Activated CD4-positive, alpha-beta T cell treated with anti-CD3 and anti-CD28 coated beads, Interleukin-2, amount 50 U/mL, for 1 hour (primary cell): ENCODE measurements around the gene CLDN5.
"Not testable (repeated sequence)": the region's sequence is repeated elsewhere in the genome, so short reads cannot be mapped to it uniquely, and the experiment has no call there.

Experiments
- DNase-seq: peaks from one replicate; pipeline ENCODE4 v3.0.0-alpha.2; 2020

The CLDN5 gene

GRCh38 chr22:19547620-19548019, 23.4 kb upstream of the CLDN5 start:
- DNase-seq = no peak

- no peak for DNase-seq
Observed at GRCh38 chr22:19546680-19547079, 22.5 kb upstream of the CLDN5 start.

- no peak for DNase-seq
Observed at GRCh38 chr22:19545935-19546207, 21.7 kb upstream of the CLDN5 start.

GRCh38 chr22:19543970-19544708, 19.9 kb upstream of the CLDN5 start:
- DNase-seq = no peak

GRCh38 chr22:19540394-19540793, 16.2 kb upstream of the CLDN5 start:
- no peak for DNase-seq

GRCh38 chr22:19537941-19538488, 13.8 kb upstream of the CLDN5 start:
- DNase-seq = no peak

DNA sequence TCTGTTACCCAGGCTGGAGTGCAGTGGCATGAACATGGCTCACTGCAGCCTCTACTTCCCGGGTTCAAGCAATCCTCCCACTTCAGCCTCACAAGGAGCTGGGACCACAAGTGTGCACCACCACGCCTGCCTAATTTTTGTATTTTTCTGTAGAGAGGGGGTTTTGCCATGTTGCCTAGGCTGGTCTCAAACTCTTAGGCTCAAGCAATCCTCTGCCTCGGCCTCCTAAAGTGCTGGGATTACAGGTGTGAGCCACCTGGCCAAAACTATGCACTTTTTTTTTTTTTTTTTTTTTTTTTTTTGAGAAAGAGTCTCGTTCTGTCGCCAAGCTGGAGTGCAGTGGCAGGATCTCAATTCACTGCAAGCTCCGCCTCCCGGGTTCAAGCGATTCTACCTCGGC, 12.4 kb upstream of the CLDN5 start:
- no peak for DNase-seq

- no peak for DNase-seq
Observed at GRCh38 chr22:19535001-19535400, 10.8 kb upstream of the CLDN5 start.

DNA sequence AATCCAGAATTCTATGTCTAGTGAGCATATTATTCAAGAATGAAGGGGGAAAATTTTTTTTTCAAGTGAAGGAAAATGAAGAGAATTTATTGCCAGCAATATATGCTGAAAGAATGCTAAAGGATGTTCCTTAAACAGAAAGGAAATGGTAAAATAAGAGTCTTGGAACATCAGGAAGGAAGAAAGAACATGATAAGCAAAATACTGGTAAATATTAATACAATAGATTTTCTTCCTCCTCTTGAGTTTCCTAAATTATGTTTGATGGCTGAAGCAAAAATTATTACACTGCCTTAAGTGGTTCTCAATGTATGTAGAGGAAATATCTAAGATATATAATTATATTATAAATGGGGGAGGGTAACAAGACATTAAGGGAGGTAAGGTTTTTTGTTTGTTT, 9.6 kb upstream of the CLDN5 start:
- no peak for DNase-seq

GRCh38 chr22:19533049-19533626, 8.9 kb upstream of the CLDN5 start:
- no peak for DNase-seq

GRCh38 chr22:19531327-19531726, 7.1 kb upstream of the CLDN5 start:
- not testable (repeated sequence) for DNase-seq

DNA sequence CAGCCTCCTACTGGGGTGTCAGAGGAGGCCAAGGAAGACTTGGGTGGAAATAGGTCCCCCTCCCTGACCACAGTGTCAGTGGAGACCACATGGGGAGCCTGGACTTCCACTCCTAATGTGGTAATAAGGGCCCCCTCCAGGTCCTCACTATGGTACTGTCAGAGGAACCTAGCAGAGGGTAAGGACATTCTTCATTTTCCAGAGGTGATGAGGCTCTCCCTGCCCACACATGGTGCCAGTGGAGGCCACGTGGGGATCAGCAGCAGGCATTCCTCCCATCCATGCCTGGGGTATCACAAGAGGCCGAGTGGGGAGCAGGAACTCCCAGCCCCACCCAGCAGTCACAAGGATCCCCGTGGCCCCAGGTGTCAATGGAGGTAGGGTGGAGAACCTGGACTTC, 6.5 kb upstream of the CLDN5 start:
- no peak for DNase-seq

DNA sequence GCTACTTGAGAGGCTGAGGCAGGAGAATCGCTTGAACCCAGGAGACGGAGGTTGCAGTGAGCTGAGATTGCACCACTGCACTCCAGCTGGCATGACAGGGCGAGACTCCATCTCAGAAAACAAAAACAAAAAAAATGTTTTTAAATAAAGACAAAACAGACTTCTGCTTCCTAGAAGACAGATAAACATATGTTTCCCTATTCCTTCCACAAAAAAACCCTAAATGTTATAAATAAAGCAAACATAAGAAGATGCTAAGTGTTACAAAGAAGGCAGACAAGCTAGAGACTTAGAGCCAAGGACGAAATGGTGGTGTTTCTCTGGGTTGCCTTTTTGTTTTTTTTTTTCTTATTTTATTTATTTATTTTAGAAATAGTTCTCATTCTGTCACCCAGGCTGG, 5.6 kb upstream of the CLDN5 start:
- DNase-seq = no peak

DNA sequence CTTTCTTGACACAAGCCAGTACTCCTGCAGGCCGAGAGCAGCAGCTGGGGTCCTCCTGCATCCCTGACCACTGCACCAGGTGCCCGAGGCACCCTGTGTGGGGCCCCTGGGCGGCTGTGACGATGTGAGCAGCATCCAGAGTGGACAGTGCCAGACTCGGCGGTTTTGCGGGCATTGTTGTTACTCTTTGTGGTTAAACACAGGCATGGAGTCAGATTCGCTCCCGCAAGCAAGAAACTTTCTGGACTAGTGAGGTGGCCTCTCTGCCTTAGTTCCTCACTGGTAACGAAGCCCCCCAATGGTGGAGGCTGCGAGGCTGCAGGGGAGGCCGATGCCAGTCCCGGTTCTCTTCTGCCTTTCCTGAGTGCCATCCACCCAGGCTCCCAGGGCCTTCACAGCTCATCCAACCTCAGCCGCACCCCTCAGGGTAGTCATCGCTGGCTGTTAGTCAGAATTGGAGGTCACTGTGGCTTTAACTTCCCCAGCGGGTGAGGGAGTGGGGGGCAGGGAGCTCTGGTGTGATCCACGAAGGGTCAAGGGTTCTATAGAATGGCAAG, 3.7 kb upstream of the CLDN5 start:
- no peak for DNase-seq

DNA sequence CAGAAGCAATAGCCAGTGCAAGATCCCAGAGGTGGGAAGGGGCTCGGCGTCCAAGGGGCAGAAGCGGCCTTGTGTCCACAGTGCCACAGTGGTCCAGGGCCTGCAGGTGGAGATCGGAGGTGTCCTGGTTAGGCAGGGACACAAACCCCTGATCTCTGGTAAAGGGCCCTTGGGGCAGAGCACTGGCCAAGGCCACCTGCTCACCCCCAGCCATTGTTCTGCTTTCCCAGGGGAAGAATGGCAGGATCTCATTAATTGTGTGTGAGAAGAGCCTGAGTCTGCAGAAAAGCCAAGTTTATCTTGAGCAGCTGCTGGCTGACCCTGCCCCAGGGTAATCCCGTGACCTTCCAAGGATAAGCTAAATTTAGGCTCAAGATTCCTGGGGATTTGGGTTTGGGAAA, 3.1 kb upstream of the CLDN5 start:
- DNase-seq = no peak

DNA sequence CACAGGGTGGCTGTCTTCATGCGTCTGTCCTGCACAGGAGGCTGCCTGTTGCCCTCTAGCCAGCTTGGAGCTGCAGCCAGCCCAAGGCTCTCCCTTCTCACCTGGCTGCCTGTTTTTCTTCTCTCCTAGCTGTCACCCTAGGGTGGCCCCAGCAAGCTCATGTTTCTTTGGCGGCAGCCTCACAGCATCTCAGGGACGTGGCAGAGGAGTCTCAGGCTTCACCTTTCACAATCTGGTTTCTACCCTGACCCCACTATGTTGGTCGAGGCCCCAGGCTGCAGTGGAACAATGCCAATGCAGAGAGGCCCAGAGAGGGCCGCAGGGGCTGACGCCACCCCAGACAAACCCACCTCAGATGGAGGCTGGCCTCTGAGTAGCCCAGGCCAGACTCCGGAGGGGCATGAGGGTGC, 2.5 kb upstream of the CLDN5 start:
- DNase-seq = no peak

DNA sequence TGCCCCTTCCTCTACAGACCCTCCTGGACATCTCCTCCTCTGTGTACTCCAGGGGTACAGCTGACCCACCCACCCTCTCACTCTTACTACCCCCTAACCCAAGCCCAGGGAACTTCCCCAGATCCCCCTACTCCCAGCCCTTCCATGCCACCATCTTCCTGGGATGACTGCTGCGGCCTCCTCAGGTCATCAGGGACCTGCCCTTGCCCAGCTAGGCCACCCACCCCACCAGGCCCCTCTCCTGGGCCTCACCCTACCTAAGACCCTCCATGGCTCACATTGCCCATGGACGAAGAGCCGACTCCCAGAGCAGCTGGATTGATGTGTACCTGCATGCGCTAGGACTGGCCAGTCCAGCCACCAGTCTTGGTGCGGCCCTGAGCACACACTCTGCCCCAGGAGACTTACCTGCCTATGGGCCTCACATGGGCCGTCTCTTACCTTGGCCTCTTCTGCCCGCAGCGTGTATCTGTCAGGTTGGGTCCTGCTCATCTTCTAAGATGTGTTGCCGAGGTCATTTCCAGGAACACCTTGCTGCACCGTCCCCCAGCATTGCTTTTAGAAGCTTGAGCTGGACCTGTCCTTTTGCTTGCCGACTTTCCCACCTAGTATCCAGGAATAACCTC, 2.0 kb upstream of the CLDN5 start:
- no peak for DNase-seq

DNA sequence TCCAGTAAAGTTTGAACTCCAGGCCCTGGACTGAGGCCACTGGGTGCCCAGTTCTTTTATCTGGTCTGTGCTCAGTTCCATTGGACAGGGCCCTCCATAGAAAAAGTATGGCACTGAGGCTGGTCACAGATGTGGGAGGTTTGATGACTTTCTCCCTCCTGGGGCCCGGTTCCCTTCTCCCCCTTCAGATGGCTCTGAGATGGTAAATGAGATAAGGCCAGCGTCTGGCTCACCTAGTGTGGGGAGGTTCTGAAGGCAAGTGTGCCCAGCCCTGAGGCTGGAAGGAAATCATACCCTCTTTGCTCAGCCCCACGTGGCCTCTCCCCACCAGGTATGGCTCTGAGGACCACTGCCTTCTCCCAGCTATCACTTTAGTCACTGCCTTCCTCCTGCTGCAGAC, 1.5 kb upstream of the CLDN5 start:
- no peak for DNase-seq

GRCh38 chr22:19525116-19525660, 978 bp upstream of the CLDN5 start:
- no peak for DNase-seq

- no peak for DNase-seq
Observed at GRCh38 chr22:19523240-19524169, 705 bp downstream of the CLDN5 start.

DNA sequence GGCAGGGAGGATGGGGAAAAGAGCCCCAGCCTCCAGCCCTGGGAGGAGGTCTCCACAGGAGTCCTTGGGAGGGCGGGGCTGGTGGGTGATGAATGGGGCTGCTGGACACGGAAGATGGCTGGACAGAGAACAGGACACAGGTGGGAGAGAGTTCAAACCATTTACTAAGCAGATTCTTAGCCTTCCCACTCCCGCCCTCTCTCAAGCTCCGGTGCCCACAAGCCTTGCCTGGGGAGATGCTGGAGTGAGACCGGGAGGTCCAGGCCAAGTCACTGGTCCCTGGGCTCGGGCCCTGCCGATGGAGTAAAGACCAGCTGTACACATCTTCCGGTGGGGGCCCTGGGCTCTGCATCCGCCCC, 1.4 kb downstream of the CLDN5 start:
- DNase-seq = no peak

- DNase-seq = no peak
Observed at GRCh38 chr22:19522190-19522880, 1.9 kb downstream of the CLDN5 start.
